Gastroesophageal sphincter (tissue), 3 donors: Measurements from ENCODE around the gene MVB12B.

ENCODE experiments used
- POLR2AphosphoS5 ChIP-seq: sonication (generic); formaldehyde crosslinking; IDR thresholded peaks from one replicate; pipeline ENCODE4 v1.6.1; 2017; ENCODE audit warnings: antibody characterized with exemption
- TF ChIP-seq, protein P1 (sequence below), 4 experiments: fragments of 200-600 bp in 2 of 4; fragments of 450-650 bp in 2 of 4; sonication (generic) in 1 of 4; IDR thresholded peaks; one replicate each; pipeline ENCODE4 v1.5.1; 2017 to 2019; ENCODE audit warnings: antibody characterized with exemption in 4 of 4, mild to moderate bottlenecking in 2 of 4, moderate library complexity in 2 of 4

DNA sequence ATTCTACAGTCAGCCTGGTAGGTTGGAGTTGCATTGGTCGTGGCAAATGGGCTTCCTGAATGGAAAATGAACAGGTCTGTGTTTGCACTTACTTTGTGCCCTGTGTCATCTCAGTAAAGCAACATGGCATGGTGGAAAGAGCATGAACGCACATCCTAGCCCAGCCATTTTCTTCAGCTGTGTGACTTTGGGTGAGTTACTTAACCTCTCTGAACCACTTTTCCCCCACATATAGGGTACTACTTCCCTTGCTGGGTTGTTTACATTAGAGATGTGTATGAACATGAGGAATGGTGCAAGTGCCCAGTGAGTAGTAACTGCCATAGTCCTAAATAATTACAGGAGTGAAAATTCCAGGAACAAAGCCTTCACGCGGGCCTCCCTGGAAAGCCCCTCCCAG, 83.6 kb downstream of the MVB12B start:
- TF ChIP-seq, protein P1, sequence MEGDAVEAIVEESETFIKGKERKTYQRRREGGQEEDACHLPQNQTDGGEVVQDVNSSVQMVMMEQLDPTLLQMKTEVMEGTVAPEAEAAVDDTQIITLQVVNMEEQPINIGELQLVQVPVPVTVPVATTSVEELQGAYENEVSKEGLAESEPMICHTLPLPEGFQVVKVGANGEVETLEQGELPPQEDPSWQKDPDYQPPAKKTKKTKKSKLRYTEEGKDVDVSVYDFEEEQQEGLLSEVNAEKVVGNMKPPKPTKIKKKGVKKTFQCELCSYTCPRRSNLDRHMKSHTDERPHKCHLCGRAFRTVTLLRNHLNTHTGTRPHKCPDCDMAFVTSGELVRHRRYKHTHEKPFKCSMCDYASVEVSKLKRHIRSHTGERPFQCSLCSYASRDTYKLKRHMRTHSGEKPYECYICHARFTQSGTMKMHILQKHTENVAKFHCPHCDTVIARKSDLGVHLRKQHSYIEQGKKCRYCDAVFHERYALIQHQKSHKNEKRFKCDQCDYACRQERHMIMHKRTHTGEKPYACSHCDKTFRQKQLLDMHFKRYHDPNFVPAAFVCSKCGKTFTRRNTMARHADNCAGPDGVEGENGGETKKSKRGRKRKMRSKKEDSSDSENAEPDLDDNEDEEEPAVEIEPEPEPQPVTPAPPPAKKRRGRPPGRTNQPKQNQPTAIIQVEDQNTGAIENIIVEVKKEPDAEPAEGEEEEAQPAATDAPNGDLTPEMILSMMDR (IDR thresholded peaks at IDR 0.05) = no peak
- TF ChIP-seq POLR2AphosphoS5 = no peak
